ENCODE results near the gene ZNF317. TPM values are rescaled to one million over a fixed set of nuclear protein-coding genes. Genes with fewer than 3 reads are reported as not detected.
"Not testable (repeated sequence)": the region's sequence is repeated elsewhere in the genome, so short reads cannot be mapped to it uniquely, and the experiment has no call there.

The ZNF317 gene
- total and polyA plus RNA-seq, 7 experiments from 2014 or later, result 33.3 to 75.5 (median 52.2) TPM

GRCh38 chr19:9187191-9187590 lies 47.0 kb downstream of the ZNF317 start:
- Histone ChIP-seq H3K27ac (ENCODE audit: low read depth, low read length) (no peak overlapping the region), H3K36me3 (ENCODE audit: control insufficient read depth in 2 of 3, insufficient read depth in 3 of 3, low read length in 3 of 3) (no peaks in the 10 kb centered on the region), H3K4me1 (ENCODE audit: control insufficient read depth in 2 of 2, insufficient read depth in 2 of 2, low read length in 2 of 2) (no peaks in the 10 kb centered on the region), H3K9me3 (ENCODE audit: control insufficient read depth in 2 of 3, low read length in 3 of 3) (peaks cover 0 to 8% (median 0%) of the 10 kb centered on the region in 3 experiments), H3K4me3 (ENCODE audit: low read length) (no peak overlapping the region), H3K27me3 (ENCODE audit: control insufficient read depth in 2 of 2, insufficient read depth in 2 of 2, low read length in 2 of 2) (no peaks in the 10 kb centered on the region)
- DNase-seq, result no peak
- Mint-ChIP-seq H3K36me3 (peaks cover 0 to 25% (median 0%) of the 10 kb centered on the region in 5 donors), H3K27me3 (peaks cover 0 to 30% (median 24%) of the 10 kb centered on the region in 5 donors), H3K27ac (no peak overlapping the region), H3K9me3 (peaks cover 0 to 44% (median 24%) of the 10 kb centered on the region in 11 donors), H3K4me1 (no peaks in the 10 kb centered on the region), H3K4me3 (no peak overlapping the region)
- intact Hi-C loops (cut with micrococcal nuclease), result no loop called here
- no peak for ATAC-seq
- ChIA-PET POLR2A (no interaction called here), CTCF (no interaction called here)

DNA sequence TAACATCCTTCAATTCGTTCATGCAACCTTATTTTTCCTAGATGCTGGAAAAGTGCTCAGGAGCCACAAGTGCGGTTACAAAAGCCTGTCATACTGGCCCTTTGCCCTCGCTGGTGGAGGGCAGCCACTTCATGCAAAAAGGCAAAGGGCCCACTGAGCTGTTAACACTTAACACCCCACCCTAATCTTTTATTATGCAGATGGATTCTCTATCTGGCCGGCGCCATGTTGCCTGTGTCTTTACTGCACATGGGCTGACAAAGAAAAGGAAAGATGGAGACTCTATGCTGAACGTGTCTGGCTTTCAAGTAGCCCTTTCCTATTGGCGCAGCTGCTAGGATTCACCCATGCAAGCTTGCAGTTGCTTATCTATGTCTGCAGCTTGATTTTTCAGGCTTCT lies 49.3 kb downstream of the ZNF317 start:
- ChIA-PET POLR2A (no interaction called here), CTCF (no interaction called here)
- DNase-seq, result no peak
- peaks cover 0 to 25% (median 0%) of the 10 kb centered on the region in 5 donors for H3K36me3 Mint-ChIP-seq
- Histone ChIP-seq H3K9me3 (ENCODE audit: control insufficient read depth in 2 of 3, low read length in 3 of 3) (peaks cover 0 to 8% (median 0%) of the 10 kb centered on the region in 3 experiments), H3K27me3 (ENCODE audit: control insufficient read depth in 2 of 2, insufficient read depth in 2 of 2, low read length in 2 of 2) (no peaks in the 10 kb centered on the region), H3K36me3 (ENCODE audit: control insufficient read depth in 2 of 3, insufficient read depth in 3 of 3, low read length in 3 of 3) (no peaks in the 10 kb centered on the region), H3K4me1 (ENCODE audit: control insufficient read depth in 2 of 2, insufficient read depth in 2 of 2, low read length in 2 of 2) (no peaks in the 10 kb centered on the region), H3K4me3 (ENCODE audit: low read length) (no peak overlapping the region), H3K27ac (ENCODE audit: low read depth, low read length) (no peak overlapping the region)
- intact Hi-C loops (cut with micrococcal nuclease), result no loop called here
- no peak overlapping the region for H3K27ac Mint-ChIP-seq
- ATAC-seq, result no peak
- no peak overlapping the region for H3K4me3 Mint-ChIP-seq
- H3K4me1 Mint-ChIP-seq, result no peaks in the 10 kb centered on the region
- peaks cover 0 to 52% (median 26%) of the 10 kb centered on the region in 11 donors for H3K9me3 Mint-ChIP-seq
- peaks cover 0 to 46% (median 36%) of the 10 kb centered on the region in 5 donors for H3K27me3 Mint-ChIP-seq

DNA sequence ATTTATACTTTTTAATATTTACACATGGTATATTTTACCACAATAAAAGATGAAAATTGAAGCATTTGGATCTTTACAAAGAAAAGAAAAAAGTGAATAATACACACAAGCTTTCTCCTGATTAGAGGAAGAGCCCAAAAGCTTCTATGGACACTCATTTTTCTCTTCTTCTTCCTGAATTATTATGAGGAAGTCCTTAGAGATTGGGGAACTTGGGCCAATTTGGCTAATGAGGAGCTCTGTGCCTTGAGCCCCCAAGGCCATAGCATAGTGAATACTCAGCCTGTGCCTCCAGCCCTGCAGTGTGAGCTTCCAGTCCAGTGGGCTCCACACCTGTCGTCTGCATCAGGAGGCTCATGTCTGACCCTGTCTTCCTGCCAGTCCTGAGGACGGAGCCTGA lies 57.8 kb downstream of the ZNF317 start:
- H3K4me3 ChIP-seq (ENCODE audit: low read length); H3K36me3 ChIP-seq (ENCODE audit: control insufficient read depth in 2 of 3, insufficient read depth in 3 of 3, low read length in 3 of 3); H3K4me1 Mint-ChIP-seq; H3K4me1 ChIP-seq (ENCODE audit: control insufficient read depth in 2 of 2, insufficient read depth in 2 of 2, low read length in 2 of 2); H3K27ac ChIP-seq (ENCODE audit: low read depth, low read length); H3K27me3 ChIP-seq (ENCODE audit: control insufficient read depth in 2 of 2, insufficient read depth in 2 of 2, low read length in 2 of 2); H3K27ac Mint-ChIP-seq; H3K36me3 Mint-ChIP-seq; DNase-seq; H3K4me3 Mint-ChIP-seq; intact Hi-C loops (cut with micrococcal nuclease); ATAC-seq; H3K9me3 ChIP-seq (ENCODE audit: control insufficient read depth in 2 of 3, low read length in 3 of 3); POLR2A ChIA-PET: not testable (repeated sequence)
- Mint-ChIP-seq H3K27me3 (peaks cover 0 to 41% (median 33%) of the 10 kb centered on the region in 5 donors), H3K9me3 (peaks cover 0 to 13% (median 2%) of the 10 kb centered on the region in 11 donors)
- CTCF ChIA-PET, result interaction anchor here (1.6 kb wide), 1 partner anchor 9 kb away, joined by 5 read pairs; no protein-coding TSS in a partner anchor

DNA sequence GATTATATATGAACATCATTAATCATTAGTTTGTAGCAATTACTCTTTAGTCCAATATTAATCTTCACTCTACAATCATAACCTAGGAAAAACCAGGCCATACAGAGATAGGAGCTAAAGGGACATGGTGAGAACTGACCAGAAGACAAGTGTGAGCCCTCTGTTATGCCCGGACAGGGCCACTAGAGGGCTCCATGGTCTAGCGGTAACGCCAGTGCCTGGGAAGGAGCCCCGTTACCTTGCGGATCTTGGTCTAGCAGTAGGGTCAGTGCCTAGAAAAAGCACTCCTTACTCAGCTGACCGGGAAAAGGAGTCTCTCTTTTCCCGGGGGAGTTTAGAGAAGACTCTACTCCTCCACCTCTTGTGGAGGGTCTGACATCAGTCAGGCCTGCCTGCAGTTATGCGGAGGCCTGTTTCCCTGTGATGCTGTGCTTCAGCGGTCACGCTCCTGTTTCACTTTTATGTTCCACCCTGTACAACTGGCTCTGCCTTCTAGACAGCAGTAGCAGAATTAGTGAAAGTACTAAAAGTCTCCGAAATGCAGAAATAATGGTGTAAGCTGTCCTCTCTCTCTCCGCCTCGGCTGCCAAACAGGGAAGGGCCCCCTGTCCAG lies 65.4 kb downstream of the ZNF317 start:
- Mint-ChIP-seq H3K9me3 (peaks cover 0 to 2% (median 0%) of the 10 kb centered on the region in 11 donors), H3K27me3 (peaks cover 0 to 22% (median 6%) of the 10 kb centered on the region in 5 donors), H3K36me3 (no peaks in the 10 kb centered on the region), H3K27ac (no peak overlapping the region), H3K4me3 (peak overlapping the region in 9 of 10 donors; percentile 37 to 69 (median 56)), H3K4me1 (peaks cover 0 to 8% (median 0%) of the 10 kb centered on the region in 7 donors)
- intact Hi-C loops (cut with micrococcal nuclease), result loop anchor here (1.0 to 10.0 kb wide), 8 partner anchors 69 to 591 kb away; partner anchors contain the start of genes ZNF266 (in 1 of the 2), ZNF559 (in 1 of the 2) and ZNF561 (in 1 of the 2)
- Histone ChIP-seq H3K27me3 (ENCODE audit: control insufficient read depth in 2 of 2, insufficient read depth in 2 of 2, low read length in 2 of 2) (no peaks in the 10 kb centered on the region), H3K27ac (ENCODE audit: low read depth, low read length) (no peak overlapping the region), H3K4me3 (ENCODE audit: low read length) (no peak overlapping the region), H3K4me1 (ENCODE audit: control insufficient read depth in 2 of 2, insufficient read depth in 2 of 2, low read length in 2 of 2) (no peaks in the 10 kb centered on the region), H3K9me3 (ENCODE audit: control insufficient read depth in 2 of 3, low read length in 3 of 3) (no peaks in the 10 kb centered on the region), H3K36me3 (ENCODE audit: control insufficient read depth in 2 of 3, insufficient read depth in 3 of 3, low read length in 3 of 3) (no peaks in the 10 kb centered on the region)
- ChIA-PET CTCF (interaction anchor here (0.7 to 2.3 kb wide), 10 partner anchors 35 to 593 kb away, joined by 3 to 10 read pairs (median 4); partner anchors contain the start of gene ZNF559), POLR2A (no interaction called here)
- DNase-seq (peak; percentile 36 to 63 (median 53)), ATAC-seq (peak; percentile 69)

Other genes starting within 250 kb of the ZNF317 start
- gene MUC16, start 130.0 kb upstream of the ZNF317 start, total RNA-seq, result under 1 TPM in 2 of 5 experiments, not detected in 3; under 0.01 to 0.10 TPM
- gene MUC16, start 130.0 kb upstream of the ZNF317 start, polyA plus RNA-seq, result not detected
- not detected for gene OR1M1, start 53.3 kb upstream of the ZNF317 start, total RNA-seq
- not detected for gene OR1M1, start 53.3 kb upstream of the ZNF317 start, polyA plus RNA-seq
- gene OR7G2, start 32.9 kb upstream of the ZNF317 start, total RNA-seq, result not detected
- gene OR7G2, start 32.9 kb upstream of the ZNF317 start, polyA plus RNA-seq, result not detected
- gene OR7G1, start 24.6 kb upstream of the ZNF317 start, total RNA-seq, result not detected
- gene OR7G1, start 24.6 kb upstream of the ZNF317 start, polyA plus RNA-seq, result not detected
- gene OR7G3, start 13.4 kb upstream of the ZNF317 start, total RNA-seq, result not detected
- gene OR7G3, start 13.4 kb upstream of the ZNF317 start, polyA plus RNA-seq, result not detected
- under 1 TPM in 1 of 5 experiments, not detected in 4; 0.82 TPM for gene OR7D2, start 38.6 kb downstream of the ZNF317 start, total RNA-seq
- not detected for gene OR7D2, start 38.6 kb downstream of the ZNF317 start, polyA plus RNA-seq
- gene OR7D4, start 79.2 kb downstream of the ZNF317 start, total RNA-seq, result not detected
- not detected for gene OR7D4, start 79.2 kb downstream of the ZNF317 start, polyA plus RNA-seq
- not detected for gene OR7E24, start 110.5 kb downstream of the ZNF317 start, total RNA-seq
- not detected for gene OR7E24, start 110.5 kb downstream of the ZNF317 start, polyA plus RNA-seq
- gene ZNF699, start 169.4 kb downstream of the ZNF317 start, total RNA-seq, result 10 to 100 TPM in 4 of 5 experiments, 1 to 10 TPM in 1; 9.1 to 19.1 (median 15.5) TPM
- 10 to 100 TPM in 1 of 2 donors, 1 to 10 TPM in 1; 9.8 to 28.5 TPM for gene ZNF699, start 169.4 kb downstream of the ZNF317 start, polyA plus RNA-seq
- gene ZNF559, start 183.8 kb downstream of the ZNF317 start, total RNA-seq, result 10 to 100 TPM in 4 of 5 experiments, 1 to 10 TPM in 1; 9.1 to 58.2 (median 16.5) TPM
- 10 to 100 TPM; 52.2 to 56.2 TPM for gene ZNF559, start 183.8 kb downstream of the ZNF317 start, polyA plus RNA-seq
- gene ZNF177, start 222.6 kb downstream of the ZNF317 start, total RNA-seq, result 1 to 10 TPM in 3 of 5 experiments, under 1 TPM in 2; 0.21 to 4.3 (median 1.1) TPM
- 1 to 10 TPM in 1 of 2 donors, under 1 TPM in 1; 0.73 to 1.2 TPM for gene ZNF177, start 222.6 kb downstream of the ZNF317 start, polyA plus RNA-seq

Measured in naive thymus-derived CD4-positive, alpha-beta T cell (primary cell).